Measurements from ENCODE around the gene ZCCHC8.

DNA sequence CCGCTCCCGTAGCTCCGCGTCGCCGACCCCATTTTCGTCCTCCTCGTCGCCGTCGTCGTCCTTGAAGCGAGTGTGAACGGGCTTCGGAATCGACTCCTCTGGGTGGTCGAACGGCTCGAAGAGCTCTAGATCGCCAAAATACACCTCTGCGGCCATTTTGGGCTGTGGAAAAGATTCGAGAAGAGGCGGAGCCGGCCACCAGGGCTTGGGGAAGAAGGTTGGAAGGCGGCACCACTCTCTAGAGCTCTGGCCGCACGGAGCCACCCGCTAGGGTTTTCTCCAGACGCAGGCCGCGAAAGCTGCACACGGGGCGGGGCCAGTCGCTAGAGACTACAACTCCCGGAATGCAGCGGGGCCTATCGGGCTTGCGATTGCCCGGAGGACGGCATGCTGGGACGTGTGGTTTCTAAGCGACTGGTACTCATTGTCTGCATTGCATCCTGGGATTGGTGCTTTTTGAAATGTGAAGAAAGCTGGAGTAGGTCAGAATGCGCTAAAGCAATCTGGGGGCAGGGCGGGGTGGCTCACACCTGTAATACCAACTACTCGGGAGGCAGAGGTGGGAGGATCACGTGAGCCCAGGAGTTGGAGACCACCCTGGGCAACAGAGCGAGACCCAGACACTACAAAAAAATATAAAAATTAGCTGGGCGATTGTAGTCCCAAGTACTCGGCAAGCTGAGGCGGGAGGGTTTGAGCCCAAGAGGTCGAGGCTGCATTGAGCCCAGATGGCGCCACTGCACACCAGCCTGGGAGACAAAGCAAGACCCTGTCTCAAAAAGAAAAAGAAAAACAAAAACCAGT lies at the start of gene ZCCHC8:
- peak; percentile 67 for TF ChIP-seq REST (IDR thresholded peaks at IDR 0.05; ENCODE audit: insufficient replicate concordance, low read depth)
- no peak for TF ChIP-seq CTCF (IDR thresholded peaks at IDR 0.05; ENCODE audit: insufficient read depth, low read length)
- TF ChIP-seq GABPA (IDR thresholded peaks at IDR 0.05; ENCODE audit: low read depth), result peak; percentile 21; the same call in 1 of the 2 replicates
- peak; percentile 74; the same call in 1 of the 2 replicates for TF ChIP-seq POLR2AphosphoS5 (IDR thresholded peaks at IDR 0.05; ENCODE audit: low read depth)
